DND-41 (cell line): ENCODE results near the gene PEX7.

ENCODE experiments used
- EZH2 ChIP-seq: IDR thresholded peaks from 3 replicates; pipeline ENCODE4 v1.6.1; 2012; ENCODE audit warnings: borderline replicate concordance, low read depth, mild to moderate bottlenecking, moderate library complexity, low read length, inconsistent platforms; ENCODE audit not compliant: severe bottlenecking
- TF ChIP-seq, protein P1 (sequence below): IDR thresholded peaks from 2 replicates; pipeline ENCODE4 v1.5.1; 2012; ENCODE audit warnings: borderline replicate concordance, low read length, moderate library complexity, mild to moderate bottlenecking; ENCODE audit not compliant: poor library complexity, severe bottlenecking; ENCODE audit errors: extremely low read depth

- TF ChIP-seq, protein P1, sequence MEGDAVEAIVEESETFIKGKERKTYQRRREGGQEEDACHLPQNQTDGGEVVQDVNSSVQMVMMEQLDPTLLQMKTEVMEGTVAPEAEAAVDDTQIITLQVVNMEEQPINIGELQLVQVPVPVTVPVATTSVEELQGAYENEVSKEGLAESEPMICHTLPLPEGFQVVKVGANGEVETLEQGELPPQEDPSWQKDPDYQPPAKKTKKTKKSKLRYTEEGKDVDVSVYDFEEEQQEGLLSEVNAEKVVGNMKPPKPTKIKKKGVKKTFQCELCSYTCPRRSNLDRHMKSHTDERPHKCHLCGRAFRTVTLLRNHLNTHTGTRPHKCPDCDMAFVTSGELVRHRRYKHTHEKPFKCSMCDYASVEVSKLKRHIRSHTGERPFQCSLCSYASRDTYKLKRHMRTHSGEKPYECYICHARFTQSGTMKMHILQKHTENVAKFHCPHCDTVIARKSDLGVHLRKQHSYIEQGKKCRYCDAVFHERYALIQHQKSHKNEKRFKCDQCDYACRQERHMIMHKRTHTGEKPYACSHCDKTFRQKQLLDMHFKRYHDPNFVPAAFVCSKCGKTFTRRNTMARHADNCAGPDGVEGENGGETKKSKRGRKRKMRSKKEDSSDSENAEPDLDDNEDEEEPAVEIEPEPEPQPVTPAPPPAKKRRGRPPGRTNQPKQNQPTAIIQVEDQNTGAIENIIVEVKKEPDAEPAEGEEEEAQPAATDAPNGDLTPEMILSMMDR, result no peak
- no peak for TF ChIP-seq EZH2
These were observed 44.7 kb upstream of the PEX7 start for GRCh38 chr6:136777651-136778050.
